ENCODE data around the gene SHKBP1.
"Not testable (repeated sequence)": the region's sequence is repeated elsewhere in the genome, so short reads cannot be mapped to it uniquely, and the experiment has no call there.

The SHKBP1 gene

DNA sequence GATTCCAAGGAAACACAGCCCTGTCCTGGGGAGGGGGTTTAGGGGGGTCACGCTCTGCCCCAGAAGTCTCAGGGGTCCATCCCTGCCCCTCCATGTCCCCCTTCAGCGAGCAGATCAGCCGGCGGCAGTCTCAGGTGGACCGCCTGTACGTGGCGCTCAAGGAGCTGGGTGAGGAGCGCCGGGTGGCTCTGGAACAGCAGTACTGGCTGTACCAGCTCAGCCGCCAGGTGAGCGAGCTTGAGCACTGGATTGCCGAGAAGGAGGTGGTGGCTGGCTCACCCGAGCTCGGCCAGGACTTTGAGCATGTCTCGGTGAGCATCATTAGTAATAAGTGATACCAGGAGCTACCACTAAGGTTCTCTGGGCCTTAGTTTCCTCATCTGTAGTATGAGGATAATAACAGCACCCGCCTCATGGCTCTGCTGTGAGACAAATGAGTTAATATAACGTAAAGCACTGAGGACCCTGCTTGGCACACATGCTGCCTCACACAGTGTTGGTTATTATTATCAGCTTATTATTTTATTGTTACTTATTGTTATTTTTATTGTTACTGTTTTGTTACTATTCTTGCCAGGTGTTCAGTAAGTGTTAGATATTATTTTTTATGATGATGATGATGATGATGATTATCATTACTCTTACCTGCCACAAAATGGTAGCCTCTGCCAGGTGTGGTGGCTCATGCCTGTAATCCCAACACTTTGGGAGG lies 20.5 kb upstream of the SHKBP1 start:
- DNase-seq, result no peak

DNA sequence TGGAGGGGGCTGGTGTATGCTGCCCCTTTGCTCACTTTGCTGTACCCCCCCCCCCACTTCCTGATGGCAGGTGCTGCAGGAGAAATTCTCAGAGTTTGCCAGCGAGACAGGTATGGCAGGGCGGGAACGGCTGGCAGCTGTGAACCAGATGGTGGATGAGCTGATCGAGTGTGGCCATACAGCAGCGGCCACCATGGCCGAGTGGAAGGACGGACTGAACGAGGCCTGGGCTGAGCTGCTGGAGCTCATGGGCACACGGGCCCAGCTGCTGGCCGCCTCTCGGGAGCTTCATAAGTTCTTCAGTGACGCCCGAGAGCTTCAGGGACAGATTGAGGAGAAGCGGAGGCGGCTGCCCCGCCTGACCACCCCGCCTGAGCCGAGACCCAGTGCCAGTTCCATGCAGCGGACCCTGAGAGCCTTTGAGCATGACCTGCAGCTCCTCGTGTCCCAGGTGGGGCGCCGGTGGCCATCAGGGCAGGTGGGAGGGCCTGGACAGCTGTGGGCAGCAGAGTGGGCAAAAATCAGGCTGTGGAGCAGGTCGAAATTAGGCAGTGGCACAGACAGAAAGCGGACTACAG lies 19.6 kb upstream of the SHKBP1 start:
- no peak for DNase-seq

DNA sequence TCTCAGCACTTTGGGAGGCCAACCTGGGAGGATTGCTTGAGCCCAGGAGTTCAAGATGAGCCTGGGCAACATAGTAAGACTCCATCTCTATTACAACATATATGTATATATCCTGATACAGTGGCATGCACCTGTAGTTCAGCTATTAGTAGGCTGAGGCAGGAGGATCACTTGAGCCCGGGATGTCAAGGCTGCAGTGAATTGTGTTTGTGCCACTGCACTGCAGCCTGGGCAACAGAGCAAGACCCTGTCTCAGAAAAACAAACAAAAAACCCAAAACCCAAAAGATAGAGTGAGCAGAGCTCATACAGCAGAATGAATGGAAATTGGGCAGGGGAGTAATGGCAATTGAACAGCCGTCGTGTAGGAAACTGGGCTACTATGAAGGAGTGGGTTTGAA lies 17.3 kb upstream of the SHKBP1 start:
- DNase-seq, result no peak

DNA sequence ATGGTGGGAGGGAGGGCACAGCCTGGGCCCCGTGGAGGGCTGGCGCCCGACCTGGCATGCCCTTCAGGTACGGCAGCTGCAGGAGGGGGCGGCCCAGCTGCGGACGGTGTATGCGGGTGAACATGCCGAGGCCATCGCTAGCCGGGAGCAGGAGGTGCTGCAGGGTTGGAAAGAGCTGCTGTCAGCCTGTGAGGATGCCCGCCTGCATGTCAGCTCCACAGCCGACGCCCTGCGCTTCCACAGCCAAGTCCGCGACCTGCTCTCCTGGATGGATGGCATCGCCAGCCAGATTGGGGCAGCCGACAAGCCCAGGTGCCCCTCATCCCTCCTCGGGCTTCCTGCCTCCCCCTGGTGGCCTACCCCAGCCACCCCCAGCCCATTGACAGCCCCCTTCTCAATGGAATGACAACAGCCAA lies 16.6 kb upstream of the SHKBP1 start:
- DNase-seq, result no peak

- DNase-seq, result no peak
Measured at GRCh38 chr19:40561947-40562346, 14.7 kb upstream of the SHKBP1 start.

- DNase-seq, result not testable (repeated sequence)
Measured at GRCh38 chr19:40564535-40564934, 12.1 kb upstream of the SHKBP1 start.

- no peak for DNase-seq
Measured at GRCh38 chr19:40565355-40565754, 11.3 kb upstream of the SHKBP1 start.

DNA sequence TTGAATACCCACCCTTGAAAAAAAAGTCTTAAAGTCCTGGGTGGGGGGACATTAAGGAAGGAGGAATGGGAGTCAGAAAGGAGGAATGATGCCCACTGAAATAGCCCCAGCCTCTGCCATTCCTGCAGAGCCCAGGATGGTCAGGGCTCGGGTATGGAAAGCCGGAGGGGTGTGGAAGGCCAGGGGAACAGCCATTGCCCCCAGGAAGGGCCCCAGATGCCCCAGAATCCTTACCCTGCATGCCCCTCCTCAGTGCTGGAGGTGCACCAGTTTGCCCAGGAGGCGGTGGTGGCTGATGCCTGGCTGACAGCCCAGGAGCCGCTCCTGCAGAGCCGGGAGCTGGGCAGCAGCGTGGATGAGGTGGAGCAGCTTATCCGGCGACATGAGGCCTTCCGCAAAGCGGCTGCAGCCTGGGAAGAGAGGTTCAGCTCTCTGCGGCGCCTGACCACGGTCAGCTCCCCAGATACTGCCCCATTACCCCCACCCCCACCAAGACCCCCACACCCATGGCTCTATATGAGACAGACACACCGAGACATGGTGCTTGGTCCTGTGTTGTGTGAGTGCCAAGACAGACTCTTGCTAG lies 10.7 kb upstream of the SHKBP1 start:
- no peak for DNase-seq

DNA sequence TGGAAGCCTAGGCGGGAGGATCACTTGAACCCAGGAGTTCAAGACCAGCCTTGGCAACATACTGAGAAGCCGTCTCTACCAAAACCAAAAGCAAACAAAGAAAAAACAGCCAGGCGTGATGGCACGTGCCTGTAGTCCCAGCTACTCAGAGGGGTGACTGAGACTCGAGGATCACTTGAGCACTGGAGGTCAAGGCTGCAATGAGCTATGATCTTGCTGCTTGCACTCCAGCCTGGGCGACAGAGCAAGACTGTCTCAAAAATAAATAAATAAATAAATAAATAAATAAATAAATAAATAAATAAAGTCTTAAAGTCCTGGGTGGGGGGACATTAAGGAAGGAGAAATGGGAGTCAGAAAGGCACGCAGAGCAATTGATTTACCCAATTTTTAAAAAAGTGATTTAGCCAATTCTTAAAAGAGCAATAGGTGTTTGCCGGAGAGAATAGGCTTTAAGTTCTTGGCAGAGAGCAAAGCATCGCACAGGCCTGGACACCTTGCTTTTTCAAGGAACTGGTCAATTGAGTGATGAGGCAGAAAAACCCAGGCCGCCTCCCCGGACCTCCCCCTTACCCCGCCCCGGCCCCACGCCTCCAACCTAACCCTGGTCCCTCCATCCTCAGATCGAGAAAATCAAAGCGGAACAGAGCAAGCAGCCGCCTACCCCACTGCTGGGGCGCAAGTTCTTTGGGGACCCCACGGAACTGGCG lies 9.5 kb upstream of the SHKBP1 start:
- no peak for DNase-seq

GRCh38 chr19:40567750-40568494 lies 8.8 kb upstream of the SHKBP1 start:
- DNase-seq, result no peak

DNA sequence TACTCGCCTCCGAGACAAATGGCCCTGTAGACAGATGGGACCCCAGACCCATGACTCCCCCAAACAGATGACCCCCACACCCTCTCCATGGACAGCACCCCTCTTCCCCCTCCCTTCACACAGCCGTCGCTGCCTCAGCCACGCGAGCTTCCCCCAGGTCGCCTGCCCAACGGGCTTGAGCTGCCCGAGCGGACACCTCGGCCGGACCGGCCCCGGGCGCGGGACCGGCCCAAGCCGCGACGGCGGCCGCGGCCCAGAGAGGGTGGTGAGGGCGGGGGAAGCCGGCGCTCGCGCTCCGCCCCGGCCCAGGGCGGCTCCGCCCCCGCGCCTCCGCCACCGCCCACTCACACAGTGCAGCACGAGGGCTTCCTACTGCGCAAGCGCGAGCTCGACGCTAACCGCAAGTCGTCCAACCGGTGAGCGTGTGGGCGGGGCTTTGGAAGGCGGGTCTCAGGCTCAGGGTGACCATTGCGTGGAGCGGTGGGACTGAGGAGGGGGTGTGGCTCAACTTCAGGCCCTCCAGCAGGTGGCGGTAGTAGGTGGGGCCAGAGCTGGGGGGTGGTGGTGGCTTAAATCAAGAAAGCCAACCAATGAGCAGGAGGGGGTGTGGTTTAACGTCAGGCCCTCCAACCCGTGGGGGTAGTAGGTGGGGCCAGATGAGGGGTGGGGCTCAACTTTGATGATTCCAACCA lies 6.2 kb upstream of the SHKBP1 start:
- DNase-seq, result peak; percentile 54 to 84

GRCh38 chr19:40571005-40571318 lies 5.7 kb upstream of the SHKBP1 start:
- no peak for DNase-seq

DNA sequence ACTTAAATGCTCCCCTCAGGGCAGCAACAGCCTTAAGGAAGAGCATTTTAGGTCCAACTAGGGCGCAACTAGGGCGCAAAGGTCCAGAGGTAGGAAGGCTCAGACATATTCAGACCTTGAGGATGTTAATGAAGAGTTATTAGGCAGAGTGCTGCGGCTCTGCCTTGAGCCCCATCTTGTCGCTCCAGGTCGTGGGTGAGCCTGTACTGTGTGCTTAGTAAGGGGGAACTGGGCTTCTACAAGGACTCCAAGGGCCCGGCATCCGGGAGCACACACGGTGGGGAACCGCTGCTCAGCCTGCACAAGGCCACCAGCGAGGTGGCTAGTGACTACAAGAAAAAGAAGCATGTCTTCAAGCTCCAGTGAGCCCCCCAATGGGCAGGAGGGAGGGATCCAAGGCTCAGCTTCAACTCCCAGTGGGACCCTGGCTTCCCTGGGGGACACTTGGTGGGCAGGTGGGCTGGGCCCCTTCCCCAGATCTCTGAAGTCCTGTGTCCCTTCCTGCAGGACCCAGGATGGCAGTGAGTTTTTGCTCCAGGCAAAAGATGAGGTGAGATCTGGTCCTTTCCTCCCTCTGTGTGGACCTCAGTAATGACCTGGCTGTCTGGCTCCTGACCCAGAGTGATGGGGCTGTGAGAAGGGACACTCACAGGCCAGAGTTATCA lies 4.7 kb upstream of the SHKBP1 start:
- DNase-seq, result no peak

- DNase-seq, result no peak
Measured at GRCh38 chr19:40575326-40575725, 1.3 kb upstream of the SHKBP1 start.

GRCh38 chr19:40576151-40576584 lies 505 bp upstream of the SHKBP1 start:
- DNase-seq, result no peak

- DNase-seq, result no peak
Measured at GRCh38 chr19:40578442-40578908, 1.8 kb downstream of the SHKBP1 start.

DNA sequence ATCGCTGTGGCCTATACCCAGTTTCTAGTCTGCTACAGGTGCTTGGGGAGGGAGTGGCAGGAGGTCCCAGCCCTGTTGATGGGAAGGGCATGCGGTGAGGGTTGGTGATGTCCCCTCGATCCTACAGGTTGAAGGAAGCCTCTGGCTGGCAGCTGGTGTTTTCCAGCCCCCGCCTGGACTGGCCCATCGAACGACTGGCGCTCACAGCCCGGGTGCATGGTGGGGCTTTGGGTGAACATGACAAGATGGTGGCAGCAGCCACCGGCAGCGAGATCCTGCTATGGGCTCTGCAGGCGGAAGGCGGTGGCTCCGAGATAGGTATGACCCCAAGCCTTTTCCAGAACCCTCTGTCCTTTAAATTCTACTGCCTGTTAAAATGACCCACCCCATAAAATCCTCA lies 3.9 kb downstream of the SHKBP1 start:
- DNase-seq, result no peak

DNA sequence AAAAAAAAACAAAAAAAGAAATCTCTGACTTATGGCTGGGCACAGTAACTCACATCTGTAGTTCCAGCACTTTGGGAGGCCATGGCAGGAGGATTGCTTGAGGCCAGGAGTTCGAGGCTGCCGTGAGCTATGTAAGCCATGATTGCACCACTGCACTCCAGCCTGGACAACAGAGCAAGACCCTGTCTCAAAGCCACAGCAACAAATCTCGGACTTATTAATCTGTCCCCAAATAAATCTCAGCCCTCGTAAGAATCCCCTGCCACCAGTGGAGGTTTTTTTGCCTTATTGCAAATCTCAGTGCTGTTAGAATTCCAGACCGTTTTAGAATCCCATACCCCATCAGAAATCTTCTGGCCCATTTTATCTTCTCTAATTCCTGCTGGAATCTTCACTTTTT lies 4.9 kb downstream of the SHKBP1 start:
- DNase-seq, result no peak

DNA sequence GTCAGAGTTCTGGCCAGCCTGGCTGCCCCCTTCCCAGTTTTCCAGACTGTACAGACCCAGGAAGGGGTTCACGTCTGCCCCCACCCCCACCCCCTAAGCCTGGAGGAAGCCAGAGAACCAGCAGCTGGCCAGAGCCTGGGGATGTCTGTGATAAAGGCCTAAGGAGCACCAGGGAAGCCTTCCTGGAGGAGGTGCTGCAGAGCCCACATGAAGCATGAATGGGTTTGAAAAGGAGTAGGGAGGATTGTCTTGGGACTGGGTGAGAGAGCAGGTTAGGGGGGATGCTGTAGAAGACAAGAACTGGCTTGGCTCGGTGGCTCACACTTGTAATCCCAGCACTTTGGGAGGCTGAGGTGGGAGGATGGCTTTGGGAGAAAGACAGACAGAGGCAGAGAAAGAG lies 5.8 kb downstream of the SHKBP1 start:
- no peak for DNase-seq

DNA sequence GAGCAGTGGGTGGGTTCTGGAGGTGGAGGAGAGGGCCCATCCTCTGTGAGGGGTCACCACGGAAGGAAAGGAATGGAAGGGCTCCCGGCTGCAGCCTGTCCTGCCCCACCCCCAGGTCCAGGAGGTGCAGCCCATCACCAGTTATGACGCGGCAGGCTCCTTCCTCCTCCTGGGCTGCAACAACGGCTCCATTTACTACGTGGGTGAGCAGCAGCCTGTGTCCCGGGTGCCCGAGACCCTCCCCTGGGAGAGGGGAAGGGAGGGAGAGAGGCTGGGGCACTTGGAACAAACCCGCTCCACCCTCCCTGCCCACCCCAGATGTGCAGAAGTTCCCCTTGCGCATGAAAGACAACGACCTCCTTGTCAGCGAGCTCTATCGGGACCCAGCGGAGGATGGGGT lies 6.6 kb downstream of the SHKBP1 start:
- no peak for DNase-seq

GRCh38 chr19:40584007-40584406 lies 7.3 kb downstream of the SHKBP1 start:
- no peak for DNase-seq

Measured in bone marrow (tissue), 2 donors.